ENCODE measurements around the gene IGFBP7.

IGFBP7 gene

GRCh38 chr4:57094832-57095223, 15.4 kb downstream of the IGFBP7 start:
- Histone ChIP-seq H3K27me3 (ENCODE audit: low read depth, low read length) (no peaks in the 10 kb centered on the region), H3K9me3 (ENCODE audit: control insufficient read depth in 1 of 2, low read length in 2 of 2) (no peaks in the 10 kb centered on the region), H3K36me3 (ENCODE audit: control insufficient read depth in 1 of 2, insufficient read depth in 2 of 2, low read length in 2 of 2) (peaks cover 0 to 7% of the 10 kb centered on the region in 2 donors), H3K4me1 (ENCODE audit: control insufficient read depth in 1 of 2, insufficient read depth in 2 of 2, low read length in 2 of 2) (peaks cover 0 to 24% of the 10 kb centered on the region in 2 donors), H3K27ac (ENCODE audit: low read length) (no peak overlapping the region), H3K4me3 (ENCODE audit: low read depth in 1 of 2, low read length in 2 of 2) (no peak overlapping the region)

- no peak overlapping the region for H3K4me3 ChIP-seq (ENCODE audit: low read depth in 1 of 2, low read length in 2 of 2)
- no peak overlapping the region for H3K27ac ChIP-seq (ENCODE audit: low read length)
- peaks cover 0 to 24% of the 10 kb centered on the region in 2 donors for H3K4me1 ChIP-seq (ENCODE audit: control insufficient read depth in 1 of 2, insufficient read depth in 2 of 2, low read length in 2 of 2)
- H3K9me3 ChIP-seq (ENCODE audit: control insufficient read depth in 1 of 2, low read length in 2 of 2): no peaks in the 10 kb centered on the region
- peaks cover 0 to 7% of the 10 kb centered on the region in 2 donors for H3K36me3 ChIP-seq (ENCODE audit: control insufficient read depth in 1 of 2, insufficient read depth in 2 of 2, low read length in 2 of 2)
- no peaks in the 10 kb centered on the region for H3K27me3 ChIP-seq (ENCODE audit: low read depth, low read length)
These were observed 16.0 kb downstream of the IGFBP7 start for GRCh38 chr4:57093845-57094831.

- Histone ChIP-seq H3K4me1 (ENCODE audit: control insufficient read depth in 1 of 2, insufficient read depth in 2 of 2, low read length in 2 of 2) (peaks cover 0 to 12% of the 10 kb centered on the region in 2 donors), H3K27me3 (ENCODE audit: low read depth, low read length) (no peaks in the 10 kb centered on the region), H3K4me3 (ENCODE audit: low read depth in 1 of 2, low read length in 2 of 2) (no peak overlapping the region), H3K36me3 (ENCODE audit: control insufficient read depth in 1 of 2, insufficient read depth in 2 of 2, low read length in 2 of 2) (peaks cover 0 to 7% of the 10 kb centered on the region in 2 donors), H3K9me3 (ENCODE audit: control insufficient read depth in 1 of 2, low read length in 2 of 2) (no peaks in the 10 kb centered on the region), H3K27ac (ENCODE audit: low read length) (no peak overlapping the region)
These were observed 18.5 kb downstream of the IGFBP7 start for GRCh38 chr4:57091657-57092162.

- Histone ChIP-seq H3K36me3 (ENCODE audit: control insufficient read depth in 1 of 2, insufficient read depth in 2 of 2, low read length in 2 of 2) (peaks cover 0 to 5% of the 10 kb centered on the region in 2 donors), H3K27ac (ENCODE audit: low read length) (no peak overlapping the region), H3K9me3 (ENCODE audit: control insufficient read depth in 1 of 2, low read length in 2 of 2) (no peaks in the 10 kb centered on the region), H3K4me3 (ENCODE audit: low read depth in 1 of 2, low read length in 2 of 2) (no peak overlapping the region), H3K27me3 (ENCODE audit: low read depth, low read length) (no peaks in the 10 kb centered on the region), H3K4me1 (ENCODE audit: control insufficient read depth in 1 of 2, insufficient read depth in 2 of 2, low read length in 2 of 2) (peaks cover 0 to 12% of the 10 kb centered on the region in 2 donors)
These were observed 20.1 kb downstream of the IGFBP7 start for GRCh38 chr4:57090079-57090478.

GRCh38 chr4:57089549-57089948, 20.6 kb downstream of the IGFBP7 start:
- Histone ChIP-seq H3K36me3 (ENCODE audit: control insufficient read depth in 1 of 2, insufficient read depth in 2 of 2, low read length in 2 of 2) (no peaks in the 10 kb centered on the region), H3K9me3 (ENCODE audit: control insufficient read depth in 1 of 2, low read length in 2 of 2) (no peaks in the 10 kb centered on the region), H3K4me1 (ENCODE audit: control insufficient read depth in 1 of 2, insufficient read depth in 2 of 2, low read length in 2 of 2) (peaks cover 0 to 9% of the 10 kb centered on the region in 2 donors), H3K27me3 (ENCODE audit: low read depth, low read length) (no peaks in the 10 kb centered on the region), H3K27ac (ENCODE audit: low read length) (no peak overlapping the region), H3K4me3 (ENCODE audit: low read depth in 1 of 2, low read length in 2 of 2) (no peak overlapping the region)

- Histone ChIP-seq H3K9me3 (ENCODE audit: control insufficient read depth in 1 of 2, low read length in 2 of 2) (no peaks in the 10 kb centered on the region), H3K4me3 (ENCODE audit: low read depth in 1 of 2, low read length in 2 of 2) (no peak overlapping the region), H3K36me3 (ENCODE audit: control insufficient read depth in 1 of 2, insufficient read depth in 2 of 2, low read length in 2 of 2) (no peaks in the 10 kb centered on the region), H3K27ac (ENCODE audit: low read length) (no peak overlapping the region), H3K27me3 (ENCODE audit: low read depth, low read length) (no peaks in the 10 kb centered on the region), H3K4me1 (ENCODE audit: control insufficient read depth in 1 of 2, insufficient read depth in 2 of 2, low read length in 2 of 2) (peaks cover 0 to 4% of the 10 kb centered on the region in 2 donors)
These were observed 24.0 kb downstream of the IGFBP7 start for GRCh38 chr4:57086031-57086723.

- Histone ChIP-seq H3K27ac (ENCODE audit: low read length) (no peak overlapping the region), H3K9me3 (ENCODE audit: control insufficient read depth in 1 of 2, low read length in 2 of 2) (no peaks in the 10 kb centered on the region), H3K27me3 (ENCODE audit: low read depth, low read length) (no peaks in the 10 kb centered on the region), H3K4me1 (ENCODE audit: control insufficient read depth in 1 of 2, insufficient read depth in 2 of 2, low read length in 2 of 2) (peaks cover 0 to 11% of the 10 kb centered on the region in 2 donors), H3K36me3 (ENCODE audit: control insufficient read depth in 1 of 2, insufficient read depth in 2 of 2, low read length in 2 of 2) (no peaks in the 10 kb centered on the region), H3K4me3 (ENCODE audit: low read depth in 1 of 2, low read length in 2 of 2) (no peak overlapping the region)
These were observed 24.9 kb downstream of the IGFBP7 start for GRCh38 chr4:57085278-57085677.

GRCh38 chr4:57084360-57084759, 25.8 kb downstream of the IGFBP7 start:
- Histone ChIP-seq H3K27me3 (ENCODE audit: low read depth, low read length) (no peaks in the 10 kb centered on the region), H3K9me3 (ENCODE audit: control insufficient read depth in 1 of 2, low read length in 2 of 2) (no peaks in the 10 kb centered on the region), H3K36me3 (ENCODE audit: control insufficient read depth in 1 of 2, insufficient read depth in 2 of 2, low read length in 2 of 2) (no peaks in the 10 kb centered on the region), H3K27ac (ENCODE audit: low read length) (no peak overlapping the region), H3K4me3 (ENCODE audit: low read depth in 1 of 2, low read length in 2 of 2) (no peak overlapping the region), H3K4me1 (ENCODE audit: control insufficient read depth in 1 of 2, insufficient read depth in 2 of 2, low read length in 2 of 2) (peaks cover 0 to 17% of the 10 kb centered on the region in 2 donors)

GRCh38 chr4:57083090-57083489, 27.1 kb downstream of the IGFBP7 start:
- no peak overlapping the region for H3K27ac ChIP-seq (ENCODE audit: low read length)
- H3K4me1 ChIP-seq (ENCODE audit: control insufficient read depth in 1 of 2, insufficient read depth in 2 of 2, low read length in 2 of 2): peaks cover 0 to 27% of the 10 kb centered on the region in 2 donors
- no peak overlapping the region for H3K4me3 ChIP-seq (ENCODE audit: low read depth in 1 of 2, low read length in 2 of 2)
- H3K27me3 ChIP-seq (ENCODE audit: low read depth, low read length): no peaks in the 10 kb centered on the region
- H3K36me3 ChIP-seq (ENCODE audit: control insufficient read depth in 1 of 2, insufficient read depth in 2 of 2, low read length in 2 of 2): no peaks in the 10 kb centered on the region
- H3K9me3 ChIP-seq (ENCODE audit: control insufficient read depth in 1 of 2, low read length in 2 of 2): no peaks in the 10 kb centered on the region

GRCh38 chr4:57081651-57082621, 28.2 kb downstream of the IGFBP7 start:
- H3K27ac ChIP-seq (ENCODE audit: low read length): peak overlapping the region; percentile 76
- no peaks in the 10 kb centered on the region for H3K36me3 ChIP-seq (ENCODE audit: control insufficient read depth in 1 of 2, insufficient read depth in 2 of 2, low read length in 2 of 2)
- no peaks in the 10 kb centered on the region for H3K9me3 ChIP-seq (ENCODE audit: control insufficient read depth in 1 of 2, low read length in 2 of 2)
- H3K27me3 ChIP-seq (ENCODE audit: low read depth, low read length): no peaks in the 10 kb centered on the region
- peaks cover 0 to 27% of the 10 kb centered on the region in 2 donors for H3K4me1 ChIP-seq (ENCODE audit: control insufficient read depth in 1 of 2, insufficient read depth in 2 of 2, low read length in 2 of 2)
- H3K4me3 ChIP-seq (ENCODE audit: low read depth in 1 of 2, low read length in 2 of 2): no peak overlapping the region

Data from muscle layer of duodenum (tissue), 2 donors.